ENCODE measurements around the gene HNMT.
"Not testable (repeated sequence)": the region's sequence is repeated elsewhere in the genome, so short reads cannot be mapped to it uniquely, and the experiment has no call there.

The HNMT gene

DNA sequence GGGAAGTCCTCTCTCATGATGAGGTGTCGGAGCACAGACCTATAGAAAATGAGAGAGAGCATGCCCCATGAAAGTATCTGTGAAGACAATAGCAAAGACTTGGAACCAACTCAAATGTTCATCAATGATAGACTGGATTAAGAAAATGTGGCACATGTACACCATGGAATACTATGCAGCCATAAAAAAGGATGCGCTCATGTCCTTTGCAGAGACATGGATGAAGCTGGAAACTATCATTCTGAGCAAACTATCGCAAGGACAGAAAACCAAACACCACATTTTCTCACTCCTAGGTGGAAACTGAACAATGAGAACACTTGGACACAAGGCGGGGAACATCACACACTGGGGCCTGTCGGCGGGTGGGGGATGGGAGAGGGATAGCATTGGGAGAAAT lies 79.3 kb downstream of the HNMT start:
- DNase-seq (ENCODE audit: low spot score) = not testable (repeated sequence)

DNA sequence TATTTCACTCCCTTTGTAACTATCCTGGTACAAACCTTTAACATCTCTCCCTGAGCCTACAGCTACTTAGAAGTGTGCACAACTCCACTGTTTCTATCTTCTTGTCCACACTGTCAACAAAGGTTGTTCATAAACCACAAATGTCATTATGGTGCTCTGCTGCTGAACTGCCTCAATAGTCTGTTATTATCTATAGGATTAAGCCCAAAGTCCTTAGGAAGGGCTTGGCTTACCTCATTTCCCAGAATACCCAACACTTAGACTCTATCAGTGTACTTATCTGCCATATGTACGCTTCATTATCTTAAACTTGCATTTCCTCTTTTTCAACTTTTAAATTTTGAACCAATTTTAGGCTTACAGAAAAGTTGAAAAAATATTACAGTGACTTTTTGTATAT lies 94.2 kb downstream of the HNMT start:
- no peak for DNase-seq (ENCODE audit: low spot score)

DNA sequence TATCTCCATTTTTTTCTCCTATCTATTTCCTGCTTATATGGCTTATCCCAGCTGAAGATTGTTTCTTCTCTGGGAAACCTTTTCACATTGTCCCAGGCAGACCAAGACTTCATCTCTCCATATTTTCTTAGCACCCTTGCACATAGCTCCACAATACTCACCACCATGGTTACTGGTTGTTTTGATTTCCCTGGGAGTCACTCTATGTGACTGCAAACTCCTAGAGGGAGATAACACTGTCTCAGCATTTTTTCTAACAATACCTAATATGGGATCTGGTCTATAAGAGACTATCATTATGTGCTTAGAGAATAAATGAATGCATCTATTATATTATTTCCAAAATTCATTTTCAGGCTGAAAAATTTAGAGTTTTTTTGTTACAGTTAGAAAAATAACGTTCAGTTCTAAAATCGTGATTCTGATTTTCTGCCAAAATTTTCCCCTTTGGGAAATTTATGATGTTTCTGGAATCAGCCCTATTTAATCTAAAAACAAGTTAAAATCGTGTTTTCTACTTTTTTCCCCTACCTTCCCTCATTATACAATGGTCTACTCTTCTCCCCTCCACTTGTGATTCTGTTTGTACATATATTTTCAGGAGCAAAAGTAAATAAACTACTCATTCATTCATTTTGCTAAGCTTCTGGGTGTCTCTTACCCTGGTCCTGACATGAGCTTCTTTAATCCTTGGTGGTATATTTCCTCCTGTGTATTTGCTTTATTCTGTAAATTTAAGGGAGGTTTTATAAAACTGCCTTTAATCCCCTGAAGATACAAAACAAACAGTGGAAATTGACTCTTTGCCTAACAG lies 95.4 kb downstream of the HNMT start:
- no peak for DNase-seq (ENCODE audit: low spot score)

DNA sequence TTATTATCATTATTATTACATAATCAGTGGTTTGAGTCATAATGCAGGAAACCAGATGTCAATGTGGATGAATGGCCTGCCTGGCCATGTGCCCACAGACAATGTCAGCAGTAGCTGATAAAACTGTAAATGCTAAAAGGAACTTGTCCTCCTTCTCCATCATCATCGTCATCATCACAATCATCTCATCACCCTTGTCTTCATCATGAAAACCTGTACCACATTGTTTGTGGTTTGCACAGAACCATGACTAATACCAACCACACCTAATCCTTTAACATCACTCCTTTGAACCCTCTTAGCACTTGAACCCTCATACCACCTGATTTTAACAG lies 96.0 kb downstream of the HNMT start:
- DNase-seq (ENCODE audit: low spot score) = no peak

DNA sequence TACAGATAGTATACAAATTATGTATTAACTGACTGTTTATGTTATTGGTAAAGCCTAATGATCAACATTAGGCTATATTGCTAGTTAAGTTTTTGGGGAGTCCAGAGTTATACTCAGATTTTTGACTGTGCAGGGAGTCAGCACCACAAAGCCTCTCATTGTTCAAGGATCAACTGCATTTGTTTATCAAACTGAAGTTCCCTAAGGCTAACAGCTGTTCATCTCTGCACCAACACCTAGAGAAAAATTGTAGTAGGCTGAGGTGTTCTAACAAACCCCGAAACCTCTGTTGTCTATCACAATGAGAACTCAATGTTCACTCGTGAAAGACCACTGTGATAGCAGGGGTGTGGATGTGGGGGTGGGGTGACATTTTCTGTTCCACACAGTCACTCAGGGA lies 97.7 kb downstream of the HNMT start:
- DNase-seq (ENCODE audit: low spot score) = no peak

DNA sequence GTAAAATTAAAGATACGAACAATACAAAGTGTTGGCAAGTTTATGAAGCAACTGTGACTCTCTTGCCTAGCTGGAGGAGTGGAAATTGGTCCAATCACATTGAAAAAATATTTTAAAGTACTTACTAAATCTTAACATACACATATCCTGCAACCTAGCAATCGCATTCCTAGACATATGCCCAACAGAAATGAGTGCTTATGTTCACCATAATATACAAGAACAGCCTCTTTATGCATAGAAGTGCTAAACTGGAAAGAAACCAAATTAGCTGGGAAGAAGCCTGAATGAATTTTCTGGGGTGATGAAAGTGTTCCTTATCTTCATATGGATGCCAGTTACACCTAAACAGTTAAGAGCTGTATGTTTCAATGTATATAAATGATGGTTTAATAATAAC lies 98.9 kb downstream of the HNMT start:
- DNase-seq (ENCODE audit: low spot score) = no peak

All from RKO (cell line).